Measurements from ENCODE around the gene HEATR1. TPM values are rescaled to one million over a fixed set of nuclear protein-coding genes. Genes with fewer than 3 reads are reported as not detected.
"Not testable (repeated sequence)": the region's sequence is repeated elsewhere in the genome, so short reads cannot be mapped to it uniquely, and the experiment has no call there.

HEATR1 gene
- total and polyA plus RNA-seq, 4 donors, result 3.3 to 19.4 (median 9.6) TPM

DNA sequence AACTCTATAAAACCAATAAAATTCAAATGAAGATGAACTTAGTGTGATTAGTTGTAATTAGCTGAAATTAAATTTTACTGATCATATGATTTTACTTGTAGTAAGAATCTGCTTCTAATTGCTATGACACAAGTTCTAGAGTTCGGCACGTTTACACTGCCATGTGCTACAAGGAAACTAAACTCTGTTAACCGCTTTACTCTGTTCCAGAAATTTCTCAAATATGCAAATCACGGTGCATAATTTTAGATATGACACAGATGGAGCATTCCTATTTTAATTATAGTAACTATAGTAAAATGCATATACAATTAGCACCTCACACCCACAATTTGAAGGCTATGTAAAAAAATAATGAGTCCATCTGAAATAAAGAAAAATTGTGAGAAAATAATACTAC lies 14.8 kb downstream of the HEATR1 start:
- peaks cover 11 to 65% (median 49%) of the 10 kb centered on the region in 4 donors for H3K36me3 ChIP-seq (ENCODE audit: control insufficient read depth in 4 of 4, insufficient read depth in 3 of 4, low read depth in 1 of 4, low read length in 3 of 4)
- no peak overlapping the region for H3K4me3 ChIP-seq (ENCODE audit: low read depth in 1 of 3, low read length in 3 of 3)
- 95% methylated on average over 4 of the region's 4 CpGs for WGBS
- no peak for DNase-seq (ENCODE audit: low spot score)
- no peak overlapping the region for H3K27ac ChIP-seq (ENCODE audit: low read depth in 1 of 2, low read length in 2 of 2)
- H3K9me3 ChIP-seq (ENCODE audit: control insufficient read depth in 4 of 4, low read length in 3 of 4), result no peaks in the 10 kb centered on the region
- H3K9ac ChIP-seq (ENCODE audit: low read depth in 1 of 2, low read length in 2 of 2), result no peak overlapping the region
- no peaks in the 10 kb centered on the region for H3K27me3 ChIP-seq (ENCODE audit: control insufficient read depth in 4 of 4, insufficient read depth in 4 of 4, low read length in 3 of 4)
- no peaks in the 10 kb centered on the region for H3K4me1 ChIP-seq (ENCODE audit: control insufficient read depth in 4 of 4, insufficient read depth in 4 of 4, low read length in 3 of 4)
- TF ChIP-seq, protein P1, sequence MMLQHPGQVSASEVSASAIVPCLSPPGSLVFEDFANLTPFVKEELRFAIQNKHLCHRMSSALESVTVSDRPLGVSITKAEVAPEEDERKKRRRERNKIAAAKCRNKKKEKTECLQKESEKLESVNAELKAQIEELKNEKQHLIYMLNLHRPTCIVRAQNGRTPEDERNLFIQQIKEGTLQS (IDR thresholded peaks at IDR 0.05), result no peak
- TF ChIP-seq YY1 (IDR thresholded peaks at IDR 0.05) (no peak), JUND (IDR thresholded peaks at IDR 0.05) (no peak), TAF1 (conservative IDR thresholded peaks at IDR 0.05) (no peak), RXRA (IDR thresholded peaks at IDR 0.05) (no peak), GABPA (IDR thresholded peaks at IDR 0.05 in 1 of 2, conservative IDR thresholded peaks at IDR 0.05 in 1 of 2) (no peak), SP1 (IDR thresholded peaks at IDR 0.05) (no peak), HNF4A (conservative IDR thresholded peaks at IDR 0.05) (no peak)

DNA sequence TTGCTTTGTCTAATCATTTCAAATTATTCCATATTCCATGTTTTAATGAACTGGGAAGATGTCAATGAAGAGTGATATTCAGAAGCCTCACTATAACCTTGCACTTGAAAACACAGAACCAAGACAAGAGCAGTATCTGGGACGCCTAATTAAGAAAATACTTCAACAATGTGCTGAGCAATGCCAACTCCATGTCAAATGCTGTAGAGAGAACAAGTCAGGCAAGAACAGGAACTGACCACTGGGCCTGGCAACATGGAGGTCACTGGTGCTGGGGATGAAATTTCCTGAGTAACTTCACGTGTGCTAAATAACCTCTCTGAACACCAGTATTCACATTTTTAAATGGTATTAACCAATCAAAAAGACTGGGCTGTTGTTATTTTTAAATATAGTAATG lies 22.8 kb downstream of the HEATR1 start:
- TF ChIP-seq GABPA (IDR thresholded peaks at IDR 0.05 in 1 of 2, conservative IDR thresholded peaks at IDR 0.05 in 1 of 2) (no peak), YY1 (IDR thresholded peaks at IDR 0.05) (no peak), FOXA1 (IDR thresholded peaks at IDR 0.05) (no peak)
- TF ChIP-seq, protein P2, sequence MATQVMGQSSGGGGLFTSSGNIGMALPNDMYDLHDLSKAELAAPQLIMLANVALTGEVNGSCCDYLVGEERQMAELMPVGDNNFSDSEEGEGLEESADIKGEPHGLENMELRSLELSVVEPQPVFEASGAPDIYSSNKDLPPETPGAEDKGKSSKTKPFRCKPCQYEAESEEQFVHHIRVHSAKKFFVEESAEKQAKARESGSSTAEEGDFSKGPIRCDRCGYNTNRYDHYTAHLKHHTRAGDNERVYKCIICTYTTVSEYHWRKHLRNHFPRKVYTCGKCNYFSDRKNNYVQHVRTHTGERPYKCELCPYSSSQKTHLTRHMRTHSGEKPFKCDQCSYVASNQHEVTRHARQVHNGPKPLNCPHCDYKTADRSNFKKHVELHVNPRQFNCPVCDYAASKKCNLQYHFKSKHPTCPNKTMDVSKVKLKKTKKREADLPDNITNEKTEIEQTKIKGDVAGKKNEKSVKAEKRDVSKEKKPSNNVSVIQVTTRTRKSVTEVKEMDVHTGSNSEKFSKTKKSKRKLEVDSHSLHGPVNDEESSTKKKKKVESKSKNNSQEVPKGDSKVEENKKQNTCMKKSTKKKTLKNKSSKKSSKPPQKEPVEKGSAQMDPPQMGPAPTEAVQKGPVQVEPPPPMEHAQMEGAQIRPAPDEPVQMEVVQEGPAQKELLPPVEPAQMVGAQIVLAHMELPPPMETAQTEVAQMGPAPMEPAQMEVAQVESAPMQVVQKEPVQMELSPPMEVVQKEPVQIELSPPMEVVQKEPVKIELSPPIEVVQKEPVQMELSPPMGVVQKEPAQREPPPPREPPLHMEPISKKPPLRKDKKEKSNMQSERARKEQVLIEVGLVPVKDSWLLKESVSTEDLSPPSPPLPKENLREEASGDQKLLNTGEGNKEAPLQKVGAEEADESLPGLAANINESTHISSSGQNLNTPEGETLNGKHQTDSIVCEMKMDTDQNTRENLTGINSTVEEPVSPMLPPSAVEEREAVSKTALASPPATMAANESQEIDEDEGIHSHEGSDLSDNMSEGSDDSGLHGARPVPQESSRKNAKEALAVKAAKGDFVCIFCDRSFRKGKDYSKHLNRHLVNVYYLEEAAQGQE (IDR thresholded peaks at IDR 0.05), result no peak
- Histone ChIP-seq H3K9me3 (ENCODE audit: control insufficient read depth in 4 of 4, low read length in 3 of 4) (no peaks in the 10 kb centered on the region), H3K36me3 (ENCODE audit: control insufficient read depth in 4 of 4, insufficient read depth in 3 of 4, low read depth in 1 of 4, low read length in 3 of 4) (peaks cover 5 to 49% (median 23%) of the 10 kb centered on the region in 4 donors), H3K4me1 (ENCODE audit: control insufficient read depth in 4 of 4, insufficient read depth in 4 of 4, low read length in 3 of 4) (no peaks in the 10 kb centered on the region), H3K9ac (ENCODE audit: low read depth in 1 of 2, low read length in 2 of 2) (no peak overlapping the region), H3K4me3 (ENCODE audit: low read depth in 1 of 3, low read length in 3 of 3) (no peak overlapping the region), H3K27ac (ENCODE audit: low read depth in 1 of 2, low read length in 2 of 2) (no peak overlapping the region), H3K27me3 (ENCODE audit: control insufficient read depth in 4 of 4, insufficient read depth in 4 of 4, low read length in 3 of 4) (no peaks in the 10 kb centered on the region)
- no peak for DNase-seq (ENCODE audit: low spot score)
- WGBS, result 95% methylated on average over 2 of the region's 2 CpGs

DNA sequence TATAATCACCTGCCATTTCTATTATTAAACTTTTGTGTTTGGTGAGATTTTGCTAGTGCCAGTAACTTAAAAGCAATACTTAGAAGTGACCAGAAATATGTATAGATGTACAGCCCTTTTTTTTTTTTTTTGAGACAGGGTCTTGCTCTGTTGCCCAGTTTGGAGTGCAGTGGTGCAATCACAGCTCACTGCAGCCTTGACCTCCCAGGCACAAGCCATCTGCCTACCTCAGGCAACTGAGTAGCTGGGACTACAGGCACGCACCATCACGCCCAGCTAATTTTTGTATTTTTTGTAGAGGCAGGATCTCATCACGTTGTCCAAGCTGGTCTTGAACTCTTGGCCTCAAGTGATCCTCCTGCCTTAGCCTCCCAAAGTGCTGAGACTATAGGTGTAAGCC lies 23.9 kb downstream of the HEATR1 start:
- H3K4me3 ChIP-seq (ENCODE audit: low read depth in 1 of 3, low read length in 3 of 3); H3K27me3 ChIP-seq (ENCODE audit: control insufficient read depth in 4 of 4, insufficient read depth in 4 of 4, low read length in 3 of 4); DNase-seq (ENCODE audit: low spot score); H3K27ac ChIP-seq (ENCODE audit: low read depth in 1 of 2, low read length in 2 of 2); H3K9ac ChIP-seq (ENCODE audit: low read depth in 1 of 2, low read length in 2 of 2); H3K9me3 ChIP-seq (ENCODE audit: control insufficient read depth in 4 of 4, low read length in 3 of 4); H3K4me1 ChIP-seq (ENCODE audit: control insufficient read depth in 4 of 4, insufficient read depth in 4 of 4, low read length in 3 of 4): not testable (repeated sequence)
- WGBS, result 99% methylated on average over 3 of the region's 3 CpGs
- peaks cover 6 to 48% (median 27%) of the 10 kb centered on the region in 4 donors for H3K36me3 ChIP-seq (ENCODE audit: control insufficient read depth in 4 of 4, insufficient read depth in 3 of 4, low read depth in 1 of 4, low read length in 3 of 4)

DNA sequence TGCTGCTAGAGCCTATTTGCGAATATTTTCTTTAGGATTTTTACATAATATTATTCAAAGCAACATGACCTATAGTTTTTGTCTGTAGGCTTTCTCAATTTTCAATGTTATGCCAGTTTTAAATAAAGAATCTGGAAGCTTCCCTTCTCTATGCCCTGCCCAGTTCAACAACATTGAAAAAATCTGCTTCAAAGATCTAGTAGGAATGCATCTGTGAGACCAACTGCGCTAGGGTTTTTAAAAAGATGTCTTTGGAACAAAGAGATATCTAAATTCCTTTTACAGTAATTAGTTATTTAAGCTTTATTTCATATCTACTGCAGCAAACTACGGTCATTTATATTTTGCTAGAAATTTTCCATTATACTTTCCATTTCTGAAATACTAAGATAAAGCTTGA lies 25.7 kb downstream of the HEATR1 start:
- 99% methylated on average over 3 of the region's 3 CpGs for WGBS
- Histone ChIP-seq H3K9me3 (ENCODE audit: control insufficient read depth in 4 of 4, low read length in 3 of 4) (no peaks in the 10 kb centered on the region), H3K9ac (ENCODE audit: low read depth in 1 of 2, low read length in 2 of 2) (no peak overlapping the region), H3K36me3 (ENCODE audit: control insufficient read depth in 4 of 4, insufficient read depth in 3 of 4, low read depth in 1 of 4, low read length in 3 of 4) (peaks cover 7 to 36% (median 28%) of the 10 kb centered on the region in 4 donors), H3K27ac (ENCODE audit: low read depth in 1 of 2, low read length in 2 of 2) (no peak overlapping the region), H3K4me1 (ENCODE audit: control insufficient read depth in 4 of 4, insufficient read depth in 4 of 4, low read length in 3 of 4) (no peaks in the 10 kb centered on the region), H3K27me3 (ENCODE audit: control insufficient read depth in 4 of 4, insufficient read depth in 4 of 4, low read length in 3 of 4) (no peaks in the 10 kb centered on the region), H3K4me3 (ENCODE audit: low read depth in 1 of 3, low read length in 3 of 3) (no peak overlapping the region)
- TF ChIP-seq NR2F2 (IDR thresholded peaks at IDR 0.05) (no peak), EGR1 (IDR thresholded peaks at IDR 0.05; ENCODE audit: low read depth in 2 of 2) (no peak)
- TF ChIP-seq, protein P3, sequence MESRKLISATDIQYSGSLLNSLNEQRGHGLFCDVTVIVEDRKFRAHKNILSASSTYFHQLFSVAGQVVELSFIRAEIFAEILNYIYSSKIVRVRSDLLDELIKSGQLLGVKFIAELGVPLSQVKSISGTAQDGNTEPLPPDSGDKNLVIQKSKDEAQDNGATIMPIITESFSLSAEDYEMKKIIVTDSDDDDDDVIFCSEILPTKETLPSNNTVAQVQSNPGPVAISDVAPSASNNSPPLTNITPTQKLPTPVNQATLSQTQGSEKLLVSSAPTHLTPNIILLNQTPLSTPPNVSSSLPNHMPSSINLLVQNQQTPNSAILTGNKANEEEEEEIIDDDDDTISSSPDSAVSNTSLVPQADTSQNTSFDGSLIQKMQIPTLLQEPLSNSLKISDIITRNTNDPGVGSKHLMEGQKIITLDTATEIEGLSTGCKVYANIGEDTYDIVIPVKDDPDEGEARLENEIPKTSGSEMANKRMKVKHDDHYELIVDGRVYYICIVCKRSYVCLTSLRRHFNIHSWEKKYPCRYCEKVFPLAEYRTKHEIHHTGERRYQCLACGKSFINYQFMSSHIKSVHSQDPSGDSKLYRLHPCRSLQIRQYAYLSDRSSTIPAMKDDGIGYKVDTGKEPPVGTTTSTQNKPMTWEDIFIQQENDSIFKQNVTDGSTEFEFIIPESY (IDR thresholded peaks at IDR 0.05), result no peak
- no peak for DNase-seq (ENCODE audit: low spot score)

DNA sequence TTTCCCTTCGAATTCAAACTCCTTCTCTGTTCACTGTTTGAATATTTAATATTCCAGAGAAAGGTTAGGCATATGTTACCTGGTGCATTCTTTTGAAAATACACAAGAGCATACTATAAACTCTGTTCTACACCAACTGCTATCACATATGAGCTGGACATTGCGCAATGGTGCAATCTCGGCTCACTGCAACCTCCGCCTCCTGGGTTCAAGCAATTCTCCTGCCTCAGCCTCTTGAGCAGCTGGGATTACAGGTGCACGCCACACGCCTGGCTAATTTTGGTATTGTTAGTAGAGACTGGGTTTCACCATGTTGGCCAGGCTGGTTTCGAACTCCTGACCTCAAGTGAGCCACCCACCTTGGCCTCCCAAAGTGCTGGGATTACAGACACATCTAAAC lies 27.3 kb downstream of the HEATR1 start:
- H3K9ac ChIP-seq (ENCODE audit: low read depth in 1 of 2, low read length in 2 of 2); H3K27me3 ChIP-seq (ENCODE audit: control insufficient read depth in 4 of 4, insufficient read depth in 4 of 4, low read length in 3 of 4); H3K4me3 ChIP-seq (ENCODE audit: low read depth in 1 of 3, low read length in 3 of 3); H3K27ac ChIP-seq (ENCODE audit: low read depth in 1 of 2, low read length in 2 of 2); DNase-seq (ENCODE audit: low spot score); H3K9me3 ChIP-seq (ENCODE audit: control insufficient read depth in 4 of 4, low read length in 3 of 4); H3K4me1 ChIP-seq (ENCODE audit: control insufficient read depth in 4 of 4, insufficient read depth in 4 of 4, low read length in 3 of 4): not testable (repeated sequence)
- WGBS, result 80% methylated on average over 7 of the region's 7 CpGs
- peaks cover 6 to 37% (median 34%) of the 10 kb centered on the region in 4 donors for H3K36me3 ChIP-seq (ENCODE audit: control insufficient read depth in 4 of 4, insufficient read depth in 3 of 4, low read depth in 1 of 4, low read length in 3 of 4)

Data from liver (tissue), 9 donors.